Measurements from ENCODE around the gene AURKA.
"Not testable (repeated sequence)": the region's sequence is repeated elsewhere in the genome, so short reads cannot be mapped to it uniquely, and the experiment has no call there.

AURKA gene

DNA sequence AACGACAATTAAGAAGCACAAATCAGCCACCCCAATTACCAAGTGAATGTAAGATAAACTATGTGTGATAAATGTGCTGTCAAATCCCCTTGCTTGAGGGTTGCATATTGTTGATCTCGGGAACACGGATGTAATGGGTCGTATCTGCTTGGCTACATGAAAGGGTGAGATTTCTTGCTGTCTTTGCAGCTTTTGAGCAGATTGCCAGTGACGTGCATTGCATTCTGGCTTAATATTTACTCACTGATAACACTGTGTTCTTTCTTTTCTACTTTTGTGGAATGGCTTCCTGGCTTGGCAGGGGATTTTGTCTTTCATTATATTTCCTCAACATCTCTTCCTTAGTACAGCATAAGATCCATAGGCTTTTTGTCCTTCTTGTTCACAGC lies 43.7 kb downstream of the AURKA start:
- Histone ChIP-seq H3K27me3 (replicated peaks in 2 of 5; ENCODE audit: control insufficient read depth in 4 of 5, insufficient read depth in 5 of 5, low read length in 4 of 5) (peaks cover 9 to 52% (median 38%) of the 10 kb centered on the region in 5 experiments), H3K27ac (ENCODE audit: insufficient read depth in 1 of 2, low read depth in 1 of 2, low read length in 2 of 2, poor library complexity in 1 of 2, severe bottlenecking in 2 of 2) (no peak overlapping the region), H3K9me3 (ENCODE audit: control extremely low read depth in 1 of 5, control insufficient read depth in 4 of 5, insufficient read depth in 2 of 5, low read depth in 1 of 5, low read length in 4 of 5) (no peaks in the 10 kb centered on the region), H3K4me3 (ENCODE audit: control insufficient read depth in 1 of 7, extremely low read depth in 1 of 7, insufficient read depth in 4 of 7, low read depth in 2 of 7, low read length in 6 of 7) (no peak overlapping the region), H3K36me3 (ENCODE audit: control insufficient read depth in 4 of 4, insufficient read depth in 4 of 4, low read length in 3 of 4) (no peaks in the 10 kb centered on the region), H3K4me1 (ENCODE audit: control extremely low read depth in 1 of 4, control insufficient read depth in 4 of 4, insufficient read depth in 4 of 4, low read length in 3 of 4) (peaks cover 0 to 6% (median 1%) of the 10 kb centered on the region in 4 experiments)
- ChIA-PET POLR2A (interaction anchor here (0.7 kb wide), 1 partner anchor 1677 kb away, joined by 3 read pairs; no protein-coding TSS in a partner anchor), CTCF (no interaction called here)
- WGBS (ENCODE audit: insufficient coverage): 37% methylated on average over 4 of the region's 5 CpGs
- DNase-seq: no peak

DNA sequence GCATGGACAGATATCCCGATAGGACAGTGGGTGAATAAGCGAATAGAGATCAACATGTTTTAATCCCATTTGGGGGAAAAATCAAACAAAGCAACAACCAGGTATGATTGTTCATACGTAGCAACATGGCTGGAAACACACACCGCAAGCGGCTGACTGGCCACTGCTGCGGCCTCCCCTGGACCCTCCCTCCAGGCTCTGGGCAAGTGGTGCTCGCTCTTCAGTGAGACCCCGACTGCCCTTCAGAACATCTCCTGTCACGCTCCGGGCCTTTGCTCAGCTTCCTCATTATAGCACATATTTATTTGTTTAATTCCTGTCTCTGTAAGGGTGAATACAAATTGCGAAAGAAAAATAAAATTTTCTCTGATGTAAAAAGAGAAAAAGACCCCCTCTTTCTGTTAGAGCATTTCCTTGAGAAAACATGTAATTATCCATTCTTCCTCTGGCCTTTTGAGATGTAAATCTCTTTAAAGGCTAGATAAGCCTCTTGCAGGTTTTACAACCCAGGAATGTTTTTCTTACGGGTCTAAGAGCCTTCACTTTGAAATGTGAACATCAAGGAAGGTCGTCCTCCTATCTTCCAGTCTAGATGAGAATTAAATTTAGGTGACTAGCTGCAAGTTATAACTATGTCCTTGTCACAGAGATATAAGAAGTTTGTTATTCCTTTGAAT lies 44.2 kb downstream of the AURKA start:
- CTCF ChIA-PET: no interaction called here
- H3K27ac ChIP-seq (ENCODE audit: insufficient read depth in 1 of 2, low read depth in 1 of 2, low read length in 2 of 2, poor library complexity in 1 of 2, severe bottlenecking in 2 of 2): no peak overlapping the region
- peaks cover 0 to 6% (median 1%) of the 10 kb centered on the region in 4 experiments for H3K4me1 ChIP-seq (ENCODE audit: control extremely low read depth in 1 of 4, control insufficient read depth in 4 of 4, insufficient read depth in 4 of 4, low read length in 3 of 4)
- no peak overlapping the region for H3K4me3 ChIP-seq (ENCODE audit: control insufficient read depth in 1 of 7, extremely low read depth in 1 of 7, insufficient read depth in 4 of 7, low read depth in 2 of 7, low read length in 6 of 7)
- POLR2A ChIA-PET: no interaction called here
- H3K9me3 ChIP-seq (ENCODE audit: control extremely low read depth in 1 of 5, control insufficient read depth in 4 of 5, insufficient read depth in 2 of 5, low read depth in 1 of 5, low read length in 4 of 5): no peaks in the 10 kb centered on the region
- WGBS (ENCODE audit: insufficient coverage): 54% methylated on average over 10 of the region's 13 CpGs
- DNase-seq: no peak
- peaks cover 13 to 57% (median 43%) of the 10 kb centered on the region in 5 experiments for H3K27me3 ChIP-seq (replicated peaks in 2 of 5; ENCODE audit: control insufficient read depth in 4 of 5, insufficient read depth in 5 of 5, low read length in 4 of 5)
- no peaks in the 10 kb centered on the region for H3K36me3 ChIP-seq (ENCODE audit: control insufficient read depth in 4 of 4, insufficient read depth in 4 of 4, low read length in 3 of 4)

DNA sequence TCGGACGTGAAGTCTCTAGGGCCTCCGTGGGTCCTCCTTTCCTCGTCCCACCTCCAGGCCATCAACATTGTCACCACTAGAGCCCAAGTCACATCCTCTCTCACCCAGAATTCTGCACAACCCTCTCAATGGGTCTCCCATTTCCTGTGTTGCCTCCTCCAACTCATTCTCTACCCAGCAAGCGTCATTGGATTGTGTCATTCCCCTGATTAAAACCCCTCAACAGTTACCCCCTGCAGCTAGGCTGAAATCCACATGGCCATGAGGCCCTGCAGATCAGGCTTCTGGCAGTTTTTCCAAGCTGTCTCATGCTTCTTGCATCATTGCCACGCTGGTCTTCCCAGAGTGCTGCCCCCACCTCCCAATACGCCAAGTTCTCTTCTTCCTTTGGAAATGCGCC lies 46.1 kb downstream of the AURKA start:
- no peak overlapping the region for H3K27ac ChIP-seq (ENCODE audit: insufficient read depth in 1 of 2, low read depth in 1 of 2, low read length in 2 of 2, poor library complexity in 1 of 2, severe bottlenecking in 2 of 2)
- ChIA-PET POLR2A (no interaction called here), CTCF (interaction anchor here (1.4 to 1.5 kb wide), 2 partner anchors 144 to 158 kb away, joined by 3 read pairs; no protein-coding TSS in a partner anchor)
- no peak for DNase-seq
- peaks cover 0 to 6% (median 1%) of the 10 kb centered on the region in 4 experiments for H3K4me1 ChIP-seq (ENCODE audit: control extremely low read depth in 1 of 4, control insufficient read depth in 4 of 4, insufficient read depth in 4 of 4, low read length in 3 of 4)
- H3K36me3 ChIP-seq (ENCODE audit: control insufficient read depth in 4 of 4, insufficient read depth in 4 of 4, low read length in 3 of 4): no peaks in the 10 kb centered on the region
- H3K4me3 ChIP-seq (ENCODE audit: control insufficient read depth in 1 of 7, extremely low read depth in 1 of 7, insufficient read depth in 4 of 7, low read depth in 2 of 7, low read length in 6 of 7): no peak overlapping the region
- peaks cover 16 to 64% (median 42%) of the 10 kb centered on the region in 5 experiments for H3K27me3 ChIP-seq (replicated peaks in 2 of 5; ENCODE audit: control insufficient read depth in 4 of 5, insufficient read depth in 5 of 5, low read length in 4 of 5)
- 97% methylated on average over 8 of the region's 8 CpGs for WGBS (ENCODE audit: insufficient coverage)
- H3K9me3 ChIP-seq (ENCODE audit: control extremely low read depth in 1 of 5, control insufficient read depth in 4 of 5, insufficient read depth in 2 of 5, low read depth in 1 of 5, low read length in 4 of 5): no peaks in the 10 kb centered on the region

DNA sequence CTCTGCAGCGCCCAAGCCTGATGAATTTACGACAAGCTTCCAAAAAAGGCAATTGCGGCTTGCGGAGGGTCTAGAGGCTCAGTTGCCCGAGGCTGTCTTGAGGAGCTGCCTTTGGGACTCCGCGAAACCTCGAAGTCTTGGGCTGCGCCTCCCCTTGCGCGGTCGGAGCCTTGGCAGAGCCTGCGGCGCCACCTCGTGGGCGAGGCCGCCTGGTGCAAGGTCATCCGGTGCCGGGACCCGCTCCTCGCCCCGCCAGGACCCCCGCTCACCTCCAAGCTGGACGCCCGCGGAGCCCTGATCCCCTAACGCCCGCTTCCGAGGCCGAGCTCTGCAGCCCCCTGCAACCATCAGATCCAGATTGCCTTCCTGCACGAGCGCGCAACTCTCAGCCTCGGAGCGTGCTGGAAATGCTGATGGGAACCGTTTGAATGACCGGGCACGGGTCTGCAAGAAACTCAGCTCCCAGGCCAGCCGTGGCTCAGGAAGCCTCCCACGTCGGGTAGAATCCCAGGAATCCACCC lies 48.1 kb downstream of the AURKA start:
- Histone ChIP-seq H3K9me3 (ENCODE audit: control extremely low read depth in 1 of 5, control insufficient read depth in 4 of 5, insufficient read depth in 2 of 5, low read depth in 1 of 5, low read length in 4 of 5) (no peaks in the 10 kb centered on the region), H3K27ac (ENCODE audit: insufficient read depth in 1 of 2, low read depth in 1 of 2, low read length in 2 of 2, poor library complexity in 1 of 2, severe bottlenecking in 2 of 2) (no peak overlapping the region), H3K4me3 (ENCODE audit: control insufficient read depth in 1 of 7, extremely low read depth in 1 of 7, insufficient read depth in 4 of 7, low read depth in 2 of 7, low read length in 6 of 7) (peak overlapping the region in 2 of 7 experiments; percentile 26 to 46), H3K4me1 (ENCODE audit: control extremely low read depth in 1 of 4, control insufficient read depth in 4 of 4, insufficient read depth in 4 of 4, low read length in 3 of 4) (peaks cover 0 to 6% (median 1%) of the 10 kb centered on the region in 4 experiments), H3K27me3 (replicated peaks in 2 of 5; ENCODE audit: control insufficient read depth in 4 of 5, insufficient read depth in 5 of 5, low read length in 4 of 5) (peaks cover 16 to 61% (median 33%) of the 10 kb centered on the region in 5 experiments), H3K36me3 (ENCODE audit: control insufficient read depth in 4 of 4, insufficient read depth in 4 of 4, low read length in 3 of 4) (no peaks in the 10 kb centered on the region)
- POLR2A ChIA-PET: no interaction called here
- CTCF ChIA-PET: interaction anchor here (0.7 to 1.9 kb wide), 9 partner anchors 10 to 149 kb away, joined by 3 to 8 read pairs (median 4); no protein-coding TSS in a partner anchor
- WGBS (ENCODE audit: insufficient coverage): 3% methylated on average over 33 of the region's 41 CpGs
- DNase-seq: peak; percentile 49 to 70 (median 70)

DNA sequence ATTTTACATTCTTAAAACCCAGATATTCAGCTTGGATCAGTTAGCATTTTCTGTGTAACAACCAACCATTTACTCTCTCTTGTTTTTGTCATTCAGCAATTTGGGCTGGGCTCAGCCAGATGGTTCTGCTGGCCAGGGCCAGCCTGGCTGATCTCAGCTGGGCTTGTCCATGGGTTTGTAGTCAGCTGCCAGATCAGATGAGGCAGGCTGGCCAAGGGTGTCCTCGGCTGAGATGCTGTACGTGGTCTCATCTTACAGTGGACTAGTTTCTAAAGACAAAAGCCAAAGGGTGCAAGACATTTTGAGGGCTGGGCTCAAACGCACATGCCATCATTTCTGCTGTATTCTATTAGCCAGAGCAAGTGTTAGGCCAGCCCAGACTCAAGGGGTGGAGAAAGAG lies 49.2 kb downstream of the AURKA start:
- DNase-seq: no peak
- POLR2A ChIA-PET: no interaction called here
- no peaks in the 10 kb centered on the region for H3K36me3 ChIP-seq (ENCODE audit: control insufficient read depth in 4 of 4, insufficient read depth in 4 of 4, low read length in 3 of 4)
- CTCF ChIA-PET: interaction anchor here (0.7 to 1.7 kb wide), 4 partner anchors 11 to 140 kb away, joined by 3 to 8 read pairs (median 5); no protein-coding TSS in a partner anchor
- H3K4me1 ChIP-seq (ENCODE audit: control extremely low read depth in 1 of 4, control insufficient read depth in 4 of 4, insufficient read depth in 4 of 4, low read length in 3 of 4): peaks cover 0 to 6% (median 1%) of the 10 kb centered on the region in 4 experiments
- peaks cover 13 to 53% (median 26%) of the 10 kb centered on the region in 5 experiments for H3K27me3 ChIP-seq (replicated peaks in 2 of 5; ENCODE audit: control insufficient read depth in 4 of 5, insufficient read depth in 5 of 5, low read length in 4 of 5)
- H3K27ac ChIP-seq (ENCODE audit: insufficient read depth in 1 of 2, low read depth in 1 of 2, low read length in 2 of 2, poor library complexity in 1 of 2, severe bottlenecking in 2 of 2): no peak overlapping the region
- 97% methylated on average over 3 of the region's 3 CpGs for WGBS (ENCODE audit: insufficient coverage)
- H3K4me3 ChIP-seq (ENCODE audit: control insufficient read depth in 1 of 7, extremely low read depth in 1 of 7, insufficient read depth in 4 of 7, low read depth in 2 of 7, low read length in 6 of 7): no peak overlapping the region
- no peaks in the 10 kb centered on the region for H3K9me3 ChIP-seq (ENCODE audit: control extremely low read depth in 1 of 5, control insufficient read depth in 4 of 5, insufficient read depth in 2 of 5, low read depth in 1 of 5, low read length in 4 of 5)

GRCh38 chr20:56336709-56337108 lies 55.3 kb downstream of the AURKA start:
- H3K27ac ChIP-seq (ENCODE audit: insufficient read depth in 1 of 2, low read depth in 1 of 2, low read length in 2 of 2, poor library complexity in 1 of 2, severe bottlenecking in 2 of 2); H3K4me3 ChIP-seq (ENCODE audit: control insufficient read depth in 1 of 7, extremely low read depth in 1 of 7, insufficient read depth in 4 of 7, low read depth in 2 of 7, low read length in 6 of 7); DNase-seq; H3K4me1 ChIP-seq (ENCODE audit: control extremely low read depth in 1 of 4, control insufficient read depth in 4 of 4, insufficient read depth in 4 of 4, low read length in 3 of 4); H3K27me3 ChIP-seq (replicated peaks in 2 of 5; ENCODE audit: control insufficient read depth in 4 of 5, insufficient read depth in 5 of 5, low read length in 4 of 5); POLR2A ChIA-PET; H3K9me3 ChIP-seq (ENCODE audit: control extremely low read depth in 1 of 5, control insufficient read depth in 4 of 5, insufficient read depth in 2 of 5, low read depth in 1 of 5, low read length in 4 of 5); H3K36me3 ChIP-seq (ENCODE audit: control insufficient read depth in 4 of 4, insufficient read depth in 4 of 4, low read length in 3 of 4): not testable (repeated sequence)
- 82% methylated on average over 7 of the region's 8 CpGs for WGBS (ENCODE audit: insufficient coverage)
- CTCF ChIA-PET: interaction anchor here (1.8 kb wide), 1 partner anchor 88 kb away, joined by 4 read pairs; the partner anchor contains the start of gene MC3R

DNA sequence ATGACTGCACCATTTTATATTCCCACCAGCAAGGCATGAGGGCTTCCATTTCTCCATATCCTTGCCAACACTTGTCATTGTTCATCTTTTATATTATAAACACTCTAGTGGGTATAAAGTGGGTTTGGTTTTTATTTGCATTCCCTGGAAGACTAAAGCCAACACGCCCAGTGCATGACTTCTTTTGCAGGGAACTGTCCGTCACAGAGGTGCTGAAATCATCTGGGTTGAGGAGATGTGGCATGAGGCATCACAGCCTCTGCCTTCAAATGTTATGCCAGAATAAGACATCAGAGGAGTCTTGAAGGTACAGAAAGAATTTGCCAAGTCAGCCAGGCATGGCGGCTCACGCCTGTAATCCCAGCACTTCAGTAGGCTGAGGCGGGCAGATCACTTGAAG lies 63.2 kb downstream of the AURKA start:
- DNase-seq: peak; percentile 9 to 44 (median 42)
- POLR2A ChIA-PET: no interaction called here

More for the DNA sequence above, 63.2 kb downstream of the AURKA start:
- WGBS (ENCODE audit: insufficient coverage): 50% methylated on average over 5 of the region's 5 CpGs
- peaks cover 0 to 5% (median 0%) of the 10 kb centered on the region in 5 experiments for H3K9me3 ChIP-seq (ENCODE audit: control extremely low read depth in 1 of 5, control insufficient read depth in 4 of 5, insufficient read depth in 2 of 5, low read depth in 1 of 5, low read length in 4 of 5)
- no peaks in the 10 kb centered on the region for H3K4me1 ChIP-seq (ENCODE audit: control extremely low read depth in 1 of 4, control insufficient read depth in 4 of 4, insufficient read depth in 4 of 4, low read length in 3 of 4)
- H3K27ac ChIP-seq (ENCODE audit: insufficient read depth in 1 of 2, low read depth in 1 of 2, low read length in 2 of 2, poor library complexity in 1 of 2, severe bottlenecking in 2 of 2): no peak overlapping the region
- CTCF ChIA-PET: no interaction called here
- H3K36me3 ChIP-seq (ENCODE audit: control insufficient read depth in 4 of 4, insufficient read depth in 4 of 4, low read length in 3 of 4): no peaks in the 10 kb centered on the region
- no peak overlapping the region for H3K4me3 ChIP-seq (ENCODE audit: control insufficient read depth in 1 of 7, extremely low read depth in 1 of 7, insufficient read depth in 4 of 7, low read depth in 2 of 7, low read length in 6 of 7)
- peaks cover 0 to 7% (median 0%) of the 10 kb centered on the region in 5 experiments for H3K27me3 ChIP-seq (replicated peaks in 2 of 5; ENCODE audit: control insufficient read depth in 4 of 5, insufficient read depth in 5 of 5, low read length in 4 of 5)

Data from common myeloid progenitor, CD34-positive (primary cell).